ENCODE data around the gene OSTC.
A peak's percentile ranks its signal among the peaks of the same experiment; 100 is the strongest.

Gene OSTC

DNA sequence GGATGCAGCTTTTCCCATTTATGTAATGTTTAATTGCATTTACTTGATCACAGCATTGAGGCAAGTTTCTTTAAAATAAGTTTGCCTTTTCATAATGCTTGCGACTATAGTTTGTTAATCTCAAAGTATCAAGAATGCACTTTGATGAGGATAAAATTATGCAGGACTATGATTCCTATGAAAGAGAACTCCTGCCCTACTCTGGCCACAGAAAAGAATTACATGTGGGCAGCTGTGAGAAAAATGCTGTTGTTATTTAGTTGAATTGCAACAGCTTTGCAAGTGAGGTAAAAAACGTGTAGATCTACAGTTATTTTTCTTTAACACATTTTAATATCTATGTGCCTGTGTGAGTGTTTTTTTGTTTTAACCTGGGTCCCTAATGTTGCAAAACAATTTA lies 12.5 kb upstream of the OSTC start:
- intact Hi-C loops (cut with DNase I) = no loop called here
- DNase-seq = no peak

- intact Hi-C loops (cut with DNase I) = no loop called here
- no peak for DNase-seq
These were observed 6.2 kb upstream of the OSTC start for GRCh38 chr4:108644237-108644636.

GRCh38 chr4:108646706-108647105 lies 3.7 kb upstream of the OSTC start:
- intact Hi-C loops (cut with DNase I) = no loop called here
- no peak for DNase-seq

DNA sequence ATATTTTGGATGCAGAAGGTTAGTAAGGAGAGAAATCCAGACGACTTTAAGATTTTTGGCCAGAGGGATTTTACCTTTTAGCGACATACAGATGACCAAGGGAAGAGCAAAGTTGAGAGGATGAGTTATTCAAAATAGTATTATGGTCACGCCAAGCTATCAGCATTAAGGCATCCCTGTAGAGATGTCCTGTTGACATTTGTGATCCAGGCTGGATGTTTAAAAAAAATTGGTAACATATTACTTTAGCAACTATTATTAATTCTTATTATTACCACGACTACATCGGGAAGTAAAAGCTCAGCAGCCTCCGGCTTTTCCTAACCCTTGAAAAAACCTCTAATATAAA lies 562 bp upstream of the OSTC start:
- intact Hi-C loops (cut with DNase I) = no loop called here
- no peak for DNase-seq

- no peak for DNase-seq
- intact Hi-C loops (cut with DNase I) = no loop called here
These were observed 804 bp downstream of the OSTC start for GRCh38 chr4:108651014-108651791.

DNA sequence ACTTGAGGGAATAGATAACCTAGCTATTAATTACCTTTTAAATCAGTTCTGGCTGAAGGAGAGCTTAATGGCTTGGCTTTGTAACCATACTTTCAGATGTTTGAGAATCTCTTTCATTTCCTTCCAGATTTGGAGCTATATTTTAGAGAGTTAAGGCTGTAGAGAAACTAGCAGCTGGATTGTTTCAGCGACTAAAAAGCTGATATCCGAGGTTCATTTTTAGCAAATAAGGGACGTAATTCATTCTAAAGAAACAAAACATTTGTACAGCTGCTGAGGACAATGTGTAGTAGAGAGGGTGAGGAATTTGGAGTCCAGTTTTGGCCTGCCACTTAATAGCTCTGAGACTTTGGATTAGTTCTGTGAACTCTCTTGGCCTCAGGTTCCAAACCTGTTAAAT lies 12.2 kb downstream of the OSTC start:
- DNase-seq = no peak
- intact Hi-C loops (cut with DNase I) = no loop called here

GRCh38 chr4:108674356-108674977 lies 24.1 kb downstream of the OSTC start:
- intact Hi-C loops (cut with DNase I) = no loop called here
- no peak for DNase-seq

DNA sequence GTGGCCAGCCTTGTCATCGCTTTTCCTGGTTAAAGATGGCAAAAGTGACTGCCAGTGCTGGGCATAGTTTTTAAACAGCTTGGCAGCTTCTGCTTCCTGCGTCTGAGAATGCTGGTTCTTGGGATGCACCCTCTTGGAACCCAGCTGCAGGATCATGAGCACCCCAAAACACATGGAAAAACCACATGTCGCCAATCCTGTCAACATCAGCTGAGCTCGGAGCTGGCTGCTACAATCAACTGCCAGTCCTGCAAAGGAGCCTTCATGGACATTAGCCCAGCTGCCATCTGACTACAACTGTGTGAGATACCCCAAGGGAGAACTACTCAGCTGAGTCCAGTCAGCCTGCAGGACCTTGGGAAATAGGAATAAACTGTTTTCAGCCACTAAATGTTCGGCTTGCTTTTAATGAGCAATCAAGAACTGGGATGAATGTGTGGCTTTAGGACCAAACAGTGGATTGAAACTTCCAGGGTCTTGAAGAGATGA lies 31.0 kb downstream of the OSTC start:
- no peak for DNase-seq
- intact Hi-C loops (cut with DNase I) = no loop called here

DNA sequence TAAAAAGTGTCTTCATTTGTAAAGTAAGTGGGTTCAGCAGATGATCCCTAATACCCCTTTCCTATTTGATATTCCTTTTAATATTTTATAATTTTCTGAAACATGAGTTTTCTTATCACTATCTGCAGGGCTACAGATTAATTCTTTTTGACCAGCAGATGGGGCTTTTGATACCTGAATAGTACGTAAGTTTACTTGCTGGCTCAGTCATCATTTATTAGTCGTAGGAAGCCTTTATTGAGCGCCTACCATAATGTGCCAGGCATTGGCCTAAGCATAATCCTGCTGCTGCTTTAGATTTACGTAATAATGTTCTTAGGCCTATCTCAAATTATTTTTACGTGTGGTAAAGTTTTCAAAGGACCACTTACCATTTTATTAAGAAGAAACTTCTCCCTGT lies 33.1 kb downstream of the OSTC start:
- DNase-seq = peak in 3 of 42 donors; percentile 19 to 44 (median 21)
- intact Hi-C loops (cut with DNase I) = no loop called here

DNA sequence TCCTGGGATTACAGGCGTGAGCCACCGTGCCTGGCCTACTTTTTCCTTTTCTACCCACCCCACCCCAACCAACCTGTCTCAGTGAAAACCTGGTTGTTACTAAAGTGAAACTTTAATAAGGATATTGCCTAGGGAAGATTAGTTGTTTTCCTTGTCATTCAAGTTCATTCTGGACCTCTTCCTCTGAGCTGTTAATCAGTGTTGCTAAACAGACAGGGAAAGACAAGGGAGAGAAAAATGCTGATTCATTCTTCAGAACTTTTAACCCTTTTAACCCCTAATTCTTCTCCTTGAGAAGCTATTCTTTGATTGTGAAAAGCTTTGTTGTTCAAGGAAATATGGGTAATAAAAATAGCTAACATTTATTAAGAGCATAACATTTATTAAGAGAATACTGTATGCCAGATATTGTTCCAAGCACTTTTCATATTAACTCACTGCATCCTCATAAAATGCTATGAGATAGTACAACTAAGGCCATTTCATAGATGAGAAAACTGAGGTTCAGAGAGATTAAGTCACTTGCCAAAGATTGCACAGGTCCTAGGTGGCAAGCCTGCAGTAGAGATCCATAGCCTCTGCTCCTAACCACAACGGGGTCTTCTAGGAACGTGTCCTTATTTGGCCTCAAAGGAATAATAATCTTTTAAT lies 34.8 kb downstream of the OSTC start:
- no peak for DNase-seq
- intact Hi-C loops (cut with DNase I) = no loop called here

GRCh38 chr4:108690738-108691137 lies 40.3 kb downstream of the OSTC start:
- intact Hi-C loops (cut with DNase I) = no loop called here
- DNase-seq = no peak

GRCh38 chr4:108693211-108693610 lies 42.8 kb downstream of the OSTC start:
- no peak for DNase-seq
- intact Hi-C loops (cut with DNase I) = no loop called here

DNA sequence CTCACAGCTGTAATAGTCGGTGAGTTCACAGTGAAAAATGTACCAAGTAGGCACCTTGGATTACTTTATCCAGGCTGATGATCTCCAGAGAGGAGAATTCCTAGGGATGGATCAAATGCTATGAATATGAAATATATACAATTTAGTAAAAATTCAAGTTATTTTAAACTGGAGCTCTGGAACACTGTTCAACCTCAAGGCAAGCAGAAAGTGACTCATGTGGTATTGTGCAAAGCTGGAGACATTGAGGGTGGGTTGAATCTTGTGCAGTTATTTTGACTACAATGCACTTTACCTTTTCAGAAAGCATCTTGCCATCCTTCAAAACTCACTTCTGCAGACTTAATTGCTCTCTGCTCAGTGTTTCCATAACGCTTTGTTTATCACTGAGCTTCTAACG lies 43.4 kb downstream of the OSTC start:
- peak in 2 of 42 donors; percentile 28 to 33 for DNase-seq
- intact Hi-C loops (cut with DNase I) = no loop called here

DNA sequence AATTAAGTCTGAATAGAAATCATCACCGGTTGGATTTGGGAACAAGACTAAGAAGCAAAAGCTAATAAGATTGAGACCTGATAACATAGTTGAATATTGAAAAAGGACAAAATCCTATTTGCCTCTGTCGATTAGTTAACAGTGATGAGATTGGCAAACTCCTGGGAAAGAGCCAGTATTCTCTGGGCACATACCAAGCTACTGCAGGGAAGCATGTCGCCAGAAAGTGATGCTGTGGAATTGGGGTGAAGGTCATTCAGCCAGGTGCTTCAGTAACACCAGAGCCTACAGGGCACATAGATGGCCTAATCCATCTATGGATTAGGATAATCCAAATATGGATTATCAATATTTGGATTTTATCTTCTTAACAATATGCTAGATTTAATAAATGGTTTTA lies 44.0 kb downstream of the OSTC start:
- intact Hi-C loops (cut with DNase I) = no loop called here
- no peak for DNase-seq

DNA sequence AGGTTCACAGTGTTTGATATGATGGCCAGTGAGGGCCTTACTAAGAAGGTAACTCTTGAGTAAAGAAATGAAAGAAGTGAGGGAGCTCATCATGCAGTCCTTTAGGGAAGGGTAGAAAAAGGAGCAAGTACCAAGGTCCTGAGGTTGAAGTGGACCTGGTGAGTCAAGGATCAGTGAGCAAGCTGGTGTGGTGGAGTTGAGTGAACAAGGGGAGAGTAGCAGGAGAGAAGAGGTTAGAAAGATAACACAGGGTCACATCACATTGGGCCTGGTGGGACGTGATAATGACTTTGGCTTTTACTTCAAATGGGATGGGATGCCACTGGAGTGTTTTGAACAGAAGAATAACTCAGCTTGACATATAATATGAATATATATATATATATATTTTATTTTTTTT lies 44.7 kb downstream of the OSTC start:
- DNase-seq = no peak
- intact Hi-C loops (cut with DNase I) = no loop called here

DNA sequence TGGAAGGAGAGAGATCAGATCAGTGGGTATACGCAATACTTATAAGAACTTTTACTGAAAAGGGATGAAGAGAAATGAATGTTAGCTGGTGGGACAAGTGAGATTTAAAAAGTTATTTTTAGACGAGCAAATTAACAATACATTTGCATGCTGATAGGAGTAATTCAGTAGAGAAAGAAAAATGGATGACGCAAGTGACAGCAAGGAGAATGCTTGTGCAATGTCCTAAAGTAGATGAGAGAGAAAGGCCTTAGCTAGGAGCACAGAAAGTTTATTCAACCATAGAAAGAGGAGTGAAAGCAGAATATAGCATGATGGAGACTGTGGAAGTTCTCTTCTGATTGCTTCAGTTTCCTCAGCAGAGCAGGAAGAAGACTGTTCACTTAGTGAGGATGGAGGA lies 45.8 kb downstream of the OSTC start:
- intact Hi-C loops (cut with DNase I) = no loop called here
- DNase-seq = no peak

GRCh38 chr4:108700081-108700757 lies 49.8 kb downstream of the OSTC start:
- intact Hi-C loops (cut with DNase I) = no loop called here
- DNase-seq = no peak

DNA sequence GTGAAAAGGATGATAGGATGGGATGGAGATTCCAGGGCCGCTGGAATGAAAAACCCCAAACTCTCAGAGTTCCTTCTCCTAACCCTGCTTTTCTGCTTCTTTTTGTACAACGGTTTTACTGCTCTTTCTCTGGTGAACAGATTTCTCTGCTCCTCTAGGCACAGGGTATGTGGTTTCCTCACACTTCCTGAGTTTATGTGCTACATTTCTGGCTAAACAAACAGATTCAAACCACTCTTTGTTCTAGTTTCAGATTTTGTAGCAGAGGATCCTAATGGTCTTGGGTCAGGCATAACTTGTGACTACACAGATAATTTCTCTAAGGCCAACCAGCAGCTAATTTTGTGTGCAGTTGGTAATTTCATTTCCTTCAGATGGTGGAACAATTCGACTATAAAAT lies 52.6 kb downstream of the OSTC start:
- intact Hi-C loops (cut with DNase I) = no loop called here

DNA sequence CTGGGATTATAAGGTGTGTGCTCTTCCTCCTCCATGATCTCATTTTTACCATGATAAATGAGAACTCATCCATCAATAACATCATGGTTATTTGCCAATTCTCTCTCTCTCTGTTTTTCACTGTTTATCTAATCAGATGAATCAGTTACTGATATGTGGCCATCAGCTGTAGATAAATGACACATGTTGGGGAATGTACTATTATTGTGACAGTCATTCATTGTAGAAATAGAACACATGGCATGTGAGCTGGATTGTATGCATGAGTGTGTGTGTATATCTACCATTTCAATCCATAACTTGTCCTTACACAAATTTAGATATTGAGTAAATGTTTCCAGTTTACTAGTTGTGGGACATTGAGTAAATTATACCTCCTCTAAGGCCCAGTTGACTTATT lies 53.0 kb downstream of the OSTC start:
- intact Hi-C loops (cut with DNase I) = no loop called here
- no peak for DNase-seq

More for the DNA sequence above, 52.6 kb downstream of the OSTC start:
- no peak for DNase-seq

- DNase-seq = no peak
- intact Hi-C loops (cut with DNase I) = no loop called here
These were observed 53.6 kb downstream of the OSTC start for GRCh38 chr4:108703966-108704365.

All from head of caudate nucleus (tissue), 42 donors.